A549 (cell line): Measurements from ENCODE around the gene UCP2. TPM values are rescaled to one million over a fixed set of nuclear protein-coding genes. Genes with fewer than 3 reads are reported as not detected.

Experiments
- ATAC-seq, 2 experiments: fragments of 200-7000 bp in 1 of 2; fragments of >200 bp in 1 of 2; cut with Nextera tagmentation in 1 of 2; cut with Tn5 transposase in 1 of 2; 3 replicates each; pipeline versions ENCODE4 v1.8.0 to v1.9.1; 2018 to 2020; ENCODE audit warnings: mild to moderate bottlenecking in 1 of 2, moderate library complexity in 1 of 2
- CTCF ChIA-PET: fragments of 300-600 bp; sonication (Branson Sonifier 250); formaldehyde crosslinking; extraction: SDS; loops from one replicate; lab custom pipeline; 2021; ENCODE audit warnings: antibody characterized with exemption, inconsistent platforms; lab: Yijun Ruan, JAX
- POLR2A ChIA-PET: fragments of 350-600 bp; formaldehyde crosslinking; extraction: SDS; loops from one replicate; lab custom pipeline; 2021; ENCODE audit warnings: antibody characterized with exemption, inconsistent platforms; lab: Yijun Ruan, JAX
- DNase-seq, 2 experiments: peaks; one replicate each; pipeline versions ENCODE4 v3.0.0 to v3.0.0-alpha.2; 2011 to 2016; ENCODE audit warnings: low read depth in 1 of 2, low spot score in 1 of 2
- FAIRE-seq: peaks from 2 replicates; lab custom pipeline; 2011; peaks lifted over from hg19 to GRCh38; lab: Jason Lieb, UNC
- H3K27ac ChIP-seq, 2 experiments: fragments of >200 bp; sonication (Bioruptor Twin); formaldehyde crosslinking; 3 replicates each; pipeline ENCODE4 v1.5.1; 2016 to 2017
- H3K4me1 ChIP-seq: fragments of >200 bp; sonication (Bioruptor Twin); formaldehyde crosslinking; 3 replicates; pipeline ENCODE4 v1.6.1; 2016
- H3K4me2 ChIP-seq: fragments of >200 bp; sonication (Bioruptor Twin); formaldehyde crosslinking; 3 replicates; pipeline ENCODE4 v1.6.1; 2016
- H3K4me3 ChIP-seq: fragments of >200 bp; sonication (Bioruptor Twin); formaldehyde crosslinking; 3 replicates; pipeline ENCODE4 v1.5.1; 2016
- H3K9me3 ChIP-seq: fragments of >200 bp; sonication (Bioruptor Twin); formaldehyde crosslinking; 3 replicates; pipeline ENCODE4 v1.6.1; 2016
- CBX2 ChIP-seq: fragments of 200-600 bp; sonication (generic); IDR thresholded peaks from 2 replicates; pipeline ENCODE4 v1.6.1; 2016; ENCODE audit warnings: low read depth, mild to moderate bottlenecking, borderline replicate concordance
- CHD4 ChIP-seq: fragments of 200-600 bp; sonication (generic); IDR thresholded peaks from 2 replicates; pipeline ENCODE4 v1.6.1; 2016; ENCODE audit warnings: antibody characterized with exemption, mild to moderate bottlenecking, borderline replicate concordance
- EP300 ChIP-seq, 2 experiments: fragments of >200 bp; sonication (Bioruptor Twin); formaldehyde crosslinking; IDR thresholded peaks; 2 replicates in 1 of 2; 3 replicates in 1 of 2; pipeline ENCODE4 v1.6.1; 2016 to 2017
- HOXB13 ChIP-seq: fragments of 250-450 bp; sonication (Bioruptor Pico); IDR thresholded peaks from 2 replicates; pipeline ENCODE4 v1.5.0; 2020; ENCODE audit warnings: low read depth, mild to moderate bottlenecking, moderate library complexity
- JUNB ChIP-seq: fragments of >200 bp; sonication (Bioruptor Twin); formaldehyde crosslinking; IDR thresholded peaks from 2 replicates; pipeline ENCODE4 v1.6.1; 2016
- KDM1A ChIP-seq: fragments of 200-600 bp; sonication (generic); IDR thresholded peaks from 2 replicates; pipeline ENCODE4 v1.6.1; 2016; ENCODE audit warnings: low read depth, mild to moderate bottlenecking
- KDM5A ChIP-seq: fragments of 200-600 bp; sonication (generic); IDR thresholded peaks from 2 replicates; pipeline ENCODE4 v1.6.1; 2016; ENCODE audit warnings: antibody characterized with exemption, mild to moderate bottlenecking
- MAZ ChIP-seq: fragments of 150-350 bp; IDR thresholded peaks from 2 replicates; pipeline ENCODE4 v1.6.1; 2014; ENCODE audit warnings: antibody characterized with exemption, low read depth, low read length, borderline replicate concordance
- NFE2L2 ChIP-seq: fragments of 150-350 bp; conservative IDR thresholded peaks from 2 replicates; pipeline ENCODE4 v1.6.1; 2014; ENCODE audit warnings: low read length
- PHF8 ChIP-seq: fragments of 200-600 bp; sonication (generic); IDR thresholded peaks from 2 replicates; pipeline ENCODE4 v1.6.1; 2016; ENCODE audit warnings: low read depth, mild to moderate bottlenecking, antibody characterized with exemption, moderate library complexity, borderline replicate concordance
- POLR2A ChIP-seq: IDR thresholded peaks from 2 replicates; pipeline ENCODE4 v1.6.1; 2012; ENCODE audit warnings: mild to moderate bottlenecking, low read length
- RFX5 ChIP-seq: fragments of 450-650 bp; IDR thresholded peaks from 2 replicates; pipeline ENCODE4 v1.7.1; 2014; ENCODE audit warnings: antibody characterized with exemption, mild to moderate bottlenecking, moderate library complexity
- RNF2 ChIP-seq: fragments of 200-600 bp; sonication (generic); IDR thresholded peaks from 2 replicates; pipeline ENCODE4 v1.6.1; 2016; ENCODE audit warnings: low read depth, mild to moderate bottlenecking, antibody characterized with exemption, moderate library complexity, borderline replicate concordance
- SMC3 ChIP-seq: fragments of >200 bp; sonication (Bioruptor Twin); formaldehyde crosslinking; IDR thresholded peaks from 3 replicates; pipeline ENCODE4 v1.6.1; 2018; ENCODE audit warnings: inconsistent platforms
- TP53 ChIP-seq: fragments of 250-450 bp; sonication (Bioruptor Pico); IDR thresholded peaks from 2 replicates; pipeline ENCODE4 v1.5.0; 2021; ENCODE audit warnings: mild to moderate bottlenecking, moderate library complexity
- WGBS: methylation state at CpG from one replicate; pipeline ENCODE4 v1.1.6; 2017; ENCODE audit errors: missing lambda C conversion rate; 5-methylcytosine and 5-hydroxymethylcytosine counted together
- polyA plus RNA-seq, 4 experiments: library from polyadenylated mRNA; depleted of rRNA in 3 of 4; stranded (reverse); fragments of >200 nt; fragmentation: RNase III in 1 of 4; extraction: RNeasy Plus Mini Kit Qiagen cat#74134 plus additional on column Dnase treatment in 1 of 4; gene quantifications; 2 replicates in 3 of 4; 3 replicates in 1 of 4; pipeline ENCODE4 v1.2.3, GENCODE V29; 2011 to 2017
- TF ChIP-seq, protein P1 (sequence below): IDR thresholded peaks from 2 replicates; pipeline ENCODE4 v1.6.1; 2012
- TF ChIP-seq, protein P2 (sequence below): fragments of 250-450 bp; sonication (Bioruptor Pico); IDR thresholded peaks from 2 replicates; pipeline ENCODE4 v1.5.0; 2020; ENCODE audit warnings: low read depth, mild to moderate bottlenecking, moderate library complexity
- TF ChIP-seq, protein P3 (sequence below): fragments of >200 bp; sonication (Bioruptor Twin); formaldehyde crosslinking; IDR thresholded peaks from 2 replicates; pipeline ENCODE4 v1.6.1; 2016
- TF ChIP-seq, protein P4 (sequence below): IDR thresholded peaks from 2 replicates; pipeline ENCODE4 v1.6.1; 2012
- TF ChIP-seq, protein P5 (sequence below): fragments of 150-350 bp; IDR thresholded peaks from 2 replicates; pipeline ENCODE4 v1.6.1; 2014; ENCODE audit warnings: low read depth, mild to moderate bottlenecking, low read length

UCP2 gene
- polyA plus RNA-seq, 2 of the 4 experiments (the other 2 are of a cell fraction): 51.6 to 131 TPM

DNA sequence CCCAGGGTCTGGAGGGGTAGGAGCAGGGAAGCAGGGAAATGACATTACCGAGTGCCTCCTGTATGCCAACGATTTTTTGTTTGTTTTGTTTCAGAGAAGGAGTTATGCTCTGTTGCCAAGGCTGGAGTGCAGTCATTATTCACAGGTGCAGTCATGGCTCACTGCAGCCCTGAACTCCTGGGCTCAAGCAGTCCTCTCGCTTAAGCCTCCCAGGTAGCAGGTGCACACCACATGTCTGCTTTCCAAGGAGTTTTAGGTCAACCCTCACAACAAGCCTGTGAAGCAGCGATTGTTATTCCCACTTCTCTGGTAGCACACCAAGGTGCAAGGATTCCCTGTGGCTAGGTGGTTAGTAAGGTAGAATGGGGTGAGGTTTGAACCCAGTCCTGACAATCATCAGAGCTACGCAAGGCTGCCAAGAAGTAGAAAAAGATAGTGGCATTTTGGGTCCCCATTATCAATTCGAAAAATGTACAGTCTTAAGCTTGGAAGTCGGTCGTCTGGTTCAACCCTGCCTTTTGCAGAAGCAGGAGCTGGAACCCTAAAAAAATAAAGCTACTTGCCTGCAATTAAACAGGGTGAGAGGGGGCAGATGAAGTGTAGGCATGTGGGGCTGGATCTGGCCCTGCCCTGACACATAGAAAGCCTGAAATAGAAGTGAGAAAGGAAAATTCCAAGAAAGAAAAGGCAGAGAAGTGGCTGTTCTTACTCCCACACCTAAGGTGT lies 17.1 kb upstream of the UCP2 start:
- H3K4me1 ChIP-seq: no peaks in the 10 kb centered on the region
- TF ChIP-seq RFX5: no peak
- TF ChIP-seq RNF2: no peak
- TF ChIP-seq PHF8: no peak
- TF ChIP-seq NFE2L2: no peak
- no peak for TF ChIP-seq CBX2
- TF ChIP-seq JUNB: no peak
- TF ChIP-seq, protein P1, sequence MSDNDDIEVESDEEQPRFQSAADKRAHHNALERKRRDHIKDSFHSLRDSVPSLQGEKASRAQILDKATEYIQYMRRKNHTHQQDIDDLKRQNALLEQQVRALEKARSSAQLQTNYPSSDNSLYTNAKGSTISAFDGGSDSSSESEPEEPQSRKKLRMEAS: no peak
- H3K4me2 ChIP-seq: no peak overlapping the region
- WGBS: 75% methylated on average over 8 of the region's 8 CpGs
- H3K9me3 ChIP-seq: no peaks in the 10 kb centered on the region
- FAIRE-seq (no peak), ATAC-seq (no peak), DNase-seq (no peak)
- no peak overlapping the region for H3K4me3 ChIP-seq
- no peak overlapping the region for H3K27ac ChIP-seq
- CTCF ChIA-PET: no interaction called here
- POLR2A ChIA-PET: no interaction called here

DNA sequence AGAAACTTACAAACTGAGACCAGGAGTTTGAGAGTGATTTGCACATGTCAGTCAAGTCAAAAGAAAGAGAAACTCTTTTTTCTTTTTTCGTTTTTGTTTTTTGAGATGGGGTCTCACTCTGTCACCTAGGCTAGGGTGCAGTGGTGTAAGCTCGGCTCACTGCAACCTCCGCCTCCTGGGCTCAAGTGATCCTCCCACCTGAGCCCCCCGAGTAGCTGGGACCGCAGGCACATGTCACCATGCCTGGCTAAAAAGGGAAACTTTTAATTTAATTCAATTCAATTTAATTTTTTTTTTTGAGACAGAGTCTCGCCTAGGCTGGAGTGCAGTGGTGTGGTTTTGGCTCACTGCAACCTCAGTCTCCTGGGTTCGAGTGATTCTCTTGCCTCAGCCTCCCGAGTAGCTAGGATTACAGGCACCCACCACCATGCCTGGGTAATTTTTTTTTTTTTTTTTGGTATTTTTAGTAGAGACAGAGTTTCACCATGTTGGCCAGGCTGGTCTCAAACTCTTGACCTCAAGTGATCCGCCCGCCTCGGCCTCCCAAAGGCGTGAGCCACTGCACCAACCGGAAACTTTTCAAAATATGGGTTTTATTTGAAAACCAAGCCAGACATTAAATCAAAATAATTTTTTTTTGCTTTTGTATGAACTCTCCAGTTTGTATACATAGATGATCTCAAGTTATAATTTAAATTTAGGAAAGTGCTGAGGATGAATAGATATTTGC lies 16.4 kb upstream of the UCP2 start:
- no peaks in the 10 kb centered on the region for H3K4me1 ChIP-seq
- H3K27ac ChIP-seq: no peak overlapping the region
- ChIA-PET CTCF (interaction anchor here (1.4 kb wide), 1 partner anchor 9 kb away, joined by 3 read pairs; no protein-coding TSS in a partner anchor), POLR2A (no interaction called here)
- 87% methylated on average over 13 of the region's 13 CpGs for WGBS
- H3K4me2 ChIP-seq: no peak overlapping the region
- H3K9me3 ChIP-seq: no peaks in the 10 kb centered on the region
- H3K4me3 ChIP-seq: no peak overlapping the region
- FAIRE-seq: no peak
- TF ChIP-seq HOXB13 (no peak), CHD4 (no peak), TP53 (CRISPR knock-in tag) (no peak), MAZ (no peak), EP300 (IDR thresholded peaks at IDR 0.05) (no peak), KDM1A (no peak), KDM5A (no peak), SMC3 (no peak)
- TF ChIP-seq, protein P2, sequence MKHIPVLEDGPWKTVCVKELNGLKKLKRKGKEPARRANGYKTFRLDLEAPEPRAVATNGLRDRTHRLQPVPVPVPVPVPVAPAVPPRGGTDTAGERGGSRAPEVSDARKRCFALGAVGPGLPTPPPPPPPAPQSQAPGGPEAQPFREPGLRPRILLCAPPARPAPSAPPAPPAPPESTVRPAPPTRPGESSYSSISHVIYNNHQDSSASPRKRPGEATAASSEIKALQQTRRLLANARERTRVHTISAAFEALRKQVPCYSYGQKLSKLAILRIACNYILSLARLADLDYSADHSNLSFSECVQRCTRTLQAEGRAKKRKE (CRISPR knock-in tag): no peak
- TF ChIP-seq, protein P3, sequence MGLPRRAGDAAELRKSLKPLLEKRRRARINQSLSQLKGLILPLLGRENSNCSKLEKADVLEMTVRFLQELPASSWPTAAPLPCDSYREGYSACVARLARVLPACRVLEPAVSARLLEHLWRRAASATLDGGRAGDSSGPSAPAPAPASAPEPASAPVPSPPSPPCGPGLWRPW: no peak
- no peak for ATAC-seq
- DNase-seq: no peak

DNA sequence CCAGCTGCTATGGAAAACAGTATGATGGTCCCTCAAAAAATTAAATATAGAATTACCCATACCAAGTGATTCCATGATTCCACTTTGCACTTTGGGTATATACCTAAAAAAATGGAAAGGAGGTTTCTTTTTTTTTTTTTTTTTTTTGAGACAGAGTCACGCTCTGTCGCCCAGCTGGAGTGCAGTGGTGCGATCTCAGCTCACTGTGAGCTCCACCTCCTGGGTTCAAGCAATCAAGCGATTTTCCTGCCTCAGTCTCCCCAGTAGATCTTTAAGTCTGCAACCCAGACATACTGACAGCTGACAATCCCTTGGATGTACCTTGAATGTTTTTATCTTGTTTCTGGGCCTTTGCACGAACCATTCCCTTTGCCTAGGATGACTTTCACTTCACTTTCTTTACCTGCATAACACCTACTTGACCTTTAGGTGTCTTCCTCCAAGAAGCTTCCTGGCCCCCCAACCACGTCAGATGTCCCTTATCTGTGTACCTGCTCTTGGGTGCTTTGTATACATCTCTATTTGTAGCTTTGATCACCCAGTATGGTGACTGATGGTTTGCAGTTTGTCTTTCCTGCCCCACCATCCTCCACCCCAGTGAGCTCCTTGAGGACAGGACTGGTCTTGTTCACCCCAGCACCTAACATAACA lies 14.6 kb upstream of the UCP2 start:
- POLR2A ChIA-PET: interaction anchor here (1.4 kb wide), 1 partner anchor 15 kb away, joined by 4 read pairs; the partner anchor contains the start of gene UCP2
- no peak for FAIRE-seq

More for the DNA sequence above, 14.6 kb upstream of the UCP2 start:
- ATAC-seq (no peak), DNase-seq (no peak)
- Histone ChIP-seq H3K27ac (no peak overlapping the region), H3K4me1 (no peaks in the 10 kb centered on the region), H3K4me3 (no peak overlapping the region), H3K9me3 (no peaks in the 10 kb centered on the region)
- CTCF ChIA-PET: interaction anchor here (0.6 to 1.4 kb wide), 3 partner anchors 11 to 161 kb away, joined by 3 read pairs; no protein-coding TSS in a partner anchor
- 80% methylated on average over 6 of the region's 6 CpGs for WGBS
- TF ChIP-seq, protein P4, sequence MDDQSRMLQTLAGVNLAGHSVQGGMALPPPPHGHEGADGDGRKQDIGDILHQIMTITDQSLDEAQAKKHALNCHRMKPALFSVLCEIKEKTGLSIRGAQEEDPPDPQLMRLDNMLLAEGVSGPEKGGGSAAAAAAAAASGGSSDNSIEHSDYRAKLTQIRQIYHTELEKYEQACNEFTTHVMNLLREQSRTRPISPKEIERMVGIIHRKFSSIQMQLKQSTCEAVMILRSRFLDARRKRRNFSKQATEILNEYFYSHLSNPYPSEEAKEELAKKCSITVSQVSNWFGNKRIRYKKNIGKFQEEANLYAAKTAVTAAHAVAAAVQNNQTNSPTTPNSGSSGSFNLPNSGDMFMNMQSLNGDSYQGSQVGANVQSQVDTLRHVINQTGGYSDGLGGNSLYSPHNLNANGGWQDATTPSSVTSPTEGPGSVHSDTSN: no peak
- TF ChIP-seq, protein P5, sequence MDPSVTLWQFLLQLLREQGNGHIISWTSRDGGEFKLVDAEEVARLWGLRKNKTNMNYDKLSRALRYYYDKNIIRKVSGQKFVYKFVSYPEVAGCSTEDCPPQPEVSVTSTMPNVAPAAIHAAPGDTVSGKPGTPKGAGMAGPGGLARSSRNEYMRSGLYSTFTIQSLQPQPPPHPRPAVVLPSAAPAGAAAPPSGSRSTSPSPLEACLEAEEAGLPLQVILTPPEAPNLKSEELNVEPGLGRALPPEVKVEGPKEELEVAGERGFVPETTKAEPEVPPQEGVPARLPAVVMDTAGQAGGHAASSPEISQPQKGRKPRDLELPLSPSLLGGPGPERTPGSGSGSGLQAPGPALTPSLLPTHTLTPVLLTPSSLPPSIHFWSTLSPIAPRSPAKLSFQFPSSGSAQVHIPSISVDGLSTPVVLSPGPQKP: no peak
- TF ChIP-seq POLR2A: no peak
- TF ChIP-seq, all 56 proteins: peak for 0
- H3K4me2 ChIP-seq: no peak overlapping the region
